GM19025 (cell line): Measurements from ENCODE around the gene CTCFL.

ENCODE experiments used
- ATAC-seq: cut with Tn5 transposase; IDR thresholded peaks from one replicate; pipeline ENCODE4 v1.9.1; 2021; ENCODE audit warnings: mild to moderate bottlenecking, low read depth, moderate library complexity; ENCODE audit not compliant: unreplicated experiment

The CTCFL gene

DNA sequence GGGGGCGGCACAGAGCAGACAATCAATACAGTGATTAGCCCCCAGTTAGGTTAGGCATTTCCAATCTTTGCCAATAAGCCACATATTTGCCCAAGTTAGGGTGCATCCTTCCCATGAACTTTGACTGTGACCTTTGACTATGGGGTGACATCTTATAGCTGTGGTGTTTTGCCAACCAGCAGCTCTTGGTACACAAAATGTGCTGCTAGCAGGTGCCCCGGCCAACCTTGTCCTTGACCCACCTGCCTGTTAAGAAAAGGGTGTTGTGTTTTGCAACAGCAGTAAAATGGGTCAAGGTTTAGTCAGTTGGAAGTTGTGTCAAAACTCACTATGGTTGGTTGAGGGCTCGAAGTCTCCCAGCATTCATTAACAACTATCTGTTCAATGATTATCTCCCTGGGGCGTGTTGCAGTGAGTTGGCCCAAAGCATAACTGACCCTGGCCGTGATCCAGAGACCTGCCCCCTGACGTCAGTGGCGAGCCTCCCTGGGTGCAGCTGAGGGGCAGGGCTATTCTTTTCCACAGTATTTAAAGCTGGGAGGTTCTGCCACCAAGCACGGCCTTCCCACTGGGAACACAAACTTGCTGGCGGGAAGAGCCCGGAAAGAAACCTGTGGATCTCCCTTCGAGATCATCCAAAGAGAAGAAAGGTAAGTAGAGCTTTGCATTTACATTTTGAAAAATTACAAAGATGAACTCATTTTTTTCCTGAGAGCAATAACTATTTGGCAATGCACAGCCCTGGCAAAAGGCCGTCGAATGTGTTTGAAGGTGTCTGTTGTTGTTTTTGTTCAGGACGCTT lies 35.8 kb upstream of the CTCFL start, which contains the start of gene PCK1:
Gene PCK1 (plus strand): TSS at position 557 of the 802 bp plus-strand sequence. CDS start 302 bp downstream, outside the sequence.
- no peak for ATAC-seq

DNA sequence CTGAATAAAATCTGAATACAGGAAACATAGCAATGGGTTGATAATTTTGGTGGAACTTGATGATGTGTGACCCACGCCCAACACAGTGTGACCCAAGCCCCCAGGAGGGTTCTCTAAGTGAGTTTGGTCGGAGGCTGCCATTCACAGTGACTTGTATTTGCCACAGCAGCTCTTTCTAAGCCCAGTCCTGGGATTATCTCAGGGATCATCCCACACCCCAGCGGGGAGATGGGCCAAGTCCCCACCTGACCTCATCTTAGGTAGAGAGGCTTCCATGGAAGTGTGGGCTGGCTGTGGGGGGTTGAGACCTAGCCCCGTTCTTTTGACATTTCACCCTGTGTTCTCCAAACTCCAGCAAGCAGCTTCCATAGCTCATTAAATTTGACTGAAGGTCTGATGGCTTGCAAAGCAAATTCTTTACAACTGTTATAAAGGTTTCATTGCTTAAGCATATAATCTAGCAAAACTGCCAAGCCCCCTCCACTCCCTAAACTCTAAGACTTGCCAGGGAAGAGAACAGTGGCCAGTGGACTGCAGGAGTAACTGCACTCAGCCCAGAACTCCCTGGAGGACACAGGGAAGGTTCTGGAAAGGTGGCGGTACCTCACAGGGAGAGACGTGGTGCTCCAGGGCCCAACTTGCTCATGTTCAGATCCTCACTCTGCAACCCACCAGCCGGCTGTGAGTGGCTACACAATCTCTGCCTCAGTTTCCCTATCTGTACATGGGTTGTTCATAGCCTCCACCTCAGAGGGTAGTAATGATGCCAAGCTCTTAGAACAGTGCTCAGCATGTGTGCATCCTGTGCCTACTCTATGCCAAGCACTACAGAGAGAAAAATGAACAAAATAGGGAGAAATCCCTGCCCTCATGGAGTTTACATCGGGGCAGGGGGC lies 35.0 kb upstream of the CTCFL start:
- no peak for ATAC-seq

DNA sequence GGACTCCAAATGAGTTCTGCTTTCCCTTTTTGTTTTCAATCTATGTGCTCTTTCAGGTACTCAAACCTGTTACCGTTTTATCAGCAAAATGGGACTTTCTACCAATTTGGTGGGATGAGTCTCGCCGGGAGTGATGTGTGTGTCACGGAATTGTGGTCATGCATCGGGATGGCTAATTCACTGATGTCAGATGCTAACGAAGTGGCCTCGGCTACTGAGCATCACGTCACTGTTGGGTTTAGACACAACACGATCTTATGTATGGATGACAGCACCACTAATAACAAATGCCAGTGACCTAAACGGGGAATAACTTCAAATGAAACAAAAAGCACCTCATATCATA lies 34.3 kb upstream of the CTCFL start:
- ATAC-seq: no peak

DNA sequence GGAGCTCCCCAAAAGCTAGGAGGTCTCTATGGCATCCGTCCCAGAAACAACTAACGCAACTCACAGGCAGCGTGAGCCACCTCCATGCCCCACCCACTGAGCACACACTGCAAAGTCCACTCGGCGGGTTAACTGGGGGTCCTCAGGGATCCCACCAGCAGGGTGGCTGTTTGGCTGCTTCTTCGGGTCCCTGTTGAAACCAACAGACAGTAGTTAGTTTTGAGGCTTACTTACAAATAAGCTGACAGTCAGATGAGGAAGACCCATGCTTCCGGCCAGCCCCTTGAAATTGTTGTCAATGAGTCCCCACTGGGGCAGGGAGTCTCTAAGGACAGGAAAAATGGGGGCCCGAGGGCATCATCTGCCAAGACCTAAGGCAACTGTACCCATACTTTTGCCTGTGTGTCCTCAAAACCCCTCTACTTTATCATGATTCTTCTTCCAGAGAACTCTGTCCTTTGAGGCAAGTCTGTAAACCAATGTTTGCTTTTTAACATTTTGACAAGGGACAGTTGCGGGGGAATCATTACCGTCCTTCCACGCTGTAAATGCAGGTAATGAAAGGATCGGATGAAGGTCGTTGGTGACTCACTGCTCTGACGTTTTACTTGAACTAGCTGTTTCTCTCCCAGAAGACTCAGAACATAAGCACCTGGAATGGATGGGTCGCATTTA lies 33.8 kb upstream of the CTCFL start:
- ATAC-seq: no peak

DNA sequence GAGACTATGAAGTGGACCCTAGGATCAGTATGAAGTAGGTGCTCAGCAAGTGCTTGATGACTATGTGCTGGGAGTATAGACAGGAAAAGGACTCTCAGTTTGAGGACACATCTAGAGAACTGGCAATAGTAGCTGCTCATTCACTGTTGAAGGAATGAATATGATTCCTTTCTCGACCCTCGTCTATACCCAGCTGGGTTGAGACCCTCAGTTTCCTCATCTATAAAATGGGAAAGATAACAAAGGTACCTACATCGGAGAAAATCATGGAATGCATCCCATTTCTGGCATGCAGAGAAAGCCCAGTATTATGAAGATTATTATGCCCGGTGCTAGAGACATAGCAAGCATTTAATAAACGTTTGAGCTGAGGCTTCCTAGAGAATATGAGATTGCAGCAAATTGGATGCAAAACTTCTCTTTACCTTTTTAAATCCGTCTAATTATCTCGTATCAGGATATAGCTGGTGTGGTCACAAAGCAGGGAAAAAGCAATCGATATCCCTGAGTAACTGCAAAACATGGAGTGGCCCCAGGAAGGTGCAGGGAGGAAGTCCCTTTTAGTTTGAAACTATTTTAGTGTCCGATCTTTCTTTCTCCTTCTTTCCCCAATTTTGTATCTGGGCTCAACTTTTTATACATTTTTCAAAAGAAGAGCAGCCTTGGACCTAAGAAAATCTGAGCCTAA lies 33.1 kb upstream of the CTCFL start:
- ATAC-seq: no peak

DNA sequence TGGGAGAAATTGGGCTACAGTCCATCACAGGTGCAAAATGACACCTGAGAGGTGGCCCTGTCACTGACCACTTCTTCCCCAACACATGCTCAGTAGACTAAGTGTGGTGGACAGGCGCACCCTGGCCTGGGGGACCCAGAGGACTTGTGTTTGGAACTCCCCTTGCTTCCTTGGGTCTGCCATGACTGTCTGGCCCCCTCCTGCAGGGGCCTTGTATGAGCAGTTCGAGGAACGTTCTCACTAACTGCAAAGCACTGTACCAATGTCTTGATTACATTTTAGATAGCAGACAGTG lies 32.0 kb upstream of the CTCFL start:
- no peak for ATAC-seq

DNA sequence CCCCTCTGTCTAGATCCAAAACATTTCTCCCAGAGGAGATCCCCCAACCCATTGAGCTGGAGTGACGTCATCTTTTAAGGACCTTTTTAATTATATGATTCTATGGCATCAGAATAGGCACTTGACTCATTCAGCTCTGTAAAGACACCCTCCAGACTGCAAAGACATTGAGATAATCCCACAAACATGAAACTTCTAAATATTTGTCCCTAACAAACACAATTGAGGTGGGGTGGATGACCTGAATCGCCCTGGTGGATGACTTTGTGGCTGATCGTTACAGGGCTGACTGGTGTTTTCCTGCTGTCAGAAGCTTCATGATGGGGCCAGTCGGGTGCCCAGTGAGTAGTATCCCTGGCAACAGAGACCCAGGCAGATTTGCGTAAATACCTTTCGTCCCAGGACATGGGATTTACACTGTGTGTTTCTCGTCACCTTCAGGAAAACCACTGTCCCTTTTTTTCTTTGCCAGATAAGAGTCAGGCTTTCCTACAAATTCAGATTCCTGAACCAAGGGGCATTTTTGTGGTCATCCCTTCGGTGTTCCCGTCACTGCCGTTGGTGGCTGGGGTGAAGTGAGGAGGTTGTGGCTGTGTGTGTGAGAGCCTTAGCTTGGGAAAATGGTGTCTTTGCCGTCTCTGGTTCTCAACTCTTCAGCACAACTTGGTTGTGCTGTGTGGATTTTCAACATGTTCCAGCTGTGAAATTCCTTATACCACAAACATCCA lies 30.7 kb upstream of the CTCFL start:
- ATAC-seq: no peak

DNA sequence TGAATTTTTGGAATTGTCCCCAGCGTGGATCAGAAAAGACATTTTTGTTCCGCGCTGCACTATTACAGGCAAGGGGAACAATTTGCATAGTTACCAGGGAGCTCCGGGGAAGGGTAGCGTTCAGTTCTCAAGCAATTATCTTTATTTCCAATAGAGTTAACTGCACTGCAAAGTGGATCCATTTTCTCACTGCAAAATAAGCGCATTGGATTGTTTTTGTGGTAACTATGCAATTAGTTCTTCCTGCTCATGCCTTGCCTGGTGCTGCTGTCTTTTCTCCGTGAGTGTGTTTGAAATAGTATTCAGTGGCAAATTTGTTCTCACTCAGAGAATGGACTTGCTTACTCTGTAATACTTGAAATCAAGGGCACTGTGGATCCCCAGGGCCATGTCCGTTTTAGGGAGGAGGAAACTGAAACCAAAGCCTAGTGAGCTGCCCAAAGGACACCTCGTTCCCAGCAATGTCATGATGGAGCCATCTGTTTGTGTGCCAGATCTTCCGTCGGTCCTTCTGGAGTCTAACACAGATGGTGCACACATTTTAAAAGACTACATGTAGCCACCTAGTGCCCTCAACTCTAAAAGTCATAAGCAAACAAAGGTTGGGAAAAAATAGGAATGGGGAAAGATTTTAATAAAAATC lies 28.6 kb upstream of the CTCFL start:
- no peak for ATAC-seq

DNA sequence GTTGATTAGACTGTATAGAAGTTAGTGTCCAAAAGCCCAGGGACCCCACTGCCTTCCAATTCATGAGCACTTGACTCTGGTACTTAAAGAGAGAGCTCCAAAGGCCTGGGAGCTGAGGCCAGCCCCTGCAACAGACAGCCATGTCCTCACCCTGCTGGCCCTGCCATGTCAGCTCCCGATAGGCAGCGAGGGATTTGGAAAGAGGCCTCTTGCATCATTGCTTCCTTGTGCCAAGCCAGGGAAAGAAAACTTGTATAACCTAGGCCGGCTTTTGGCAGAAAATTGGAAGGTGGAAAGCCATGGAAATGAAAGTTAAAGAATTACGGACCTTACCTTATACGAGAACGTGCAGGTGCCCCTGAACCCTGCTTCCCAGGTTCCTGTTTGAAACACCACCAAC lies 27.5 kb upstream of the CTCFL start:
- ATAC-seq: no peak

DNA sequence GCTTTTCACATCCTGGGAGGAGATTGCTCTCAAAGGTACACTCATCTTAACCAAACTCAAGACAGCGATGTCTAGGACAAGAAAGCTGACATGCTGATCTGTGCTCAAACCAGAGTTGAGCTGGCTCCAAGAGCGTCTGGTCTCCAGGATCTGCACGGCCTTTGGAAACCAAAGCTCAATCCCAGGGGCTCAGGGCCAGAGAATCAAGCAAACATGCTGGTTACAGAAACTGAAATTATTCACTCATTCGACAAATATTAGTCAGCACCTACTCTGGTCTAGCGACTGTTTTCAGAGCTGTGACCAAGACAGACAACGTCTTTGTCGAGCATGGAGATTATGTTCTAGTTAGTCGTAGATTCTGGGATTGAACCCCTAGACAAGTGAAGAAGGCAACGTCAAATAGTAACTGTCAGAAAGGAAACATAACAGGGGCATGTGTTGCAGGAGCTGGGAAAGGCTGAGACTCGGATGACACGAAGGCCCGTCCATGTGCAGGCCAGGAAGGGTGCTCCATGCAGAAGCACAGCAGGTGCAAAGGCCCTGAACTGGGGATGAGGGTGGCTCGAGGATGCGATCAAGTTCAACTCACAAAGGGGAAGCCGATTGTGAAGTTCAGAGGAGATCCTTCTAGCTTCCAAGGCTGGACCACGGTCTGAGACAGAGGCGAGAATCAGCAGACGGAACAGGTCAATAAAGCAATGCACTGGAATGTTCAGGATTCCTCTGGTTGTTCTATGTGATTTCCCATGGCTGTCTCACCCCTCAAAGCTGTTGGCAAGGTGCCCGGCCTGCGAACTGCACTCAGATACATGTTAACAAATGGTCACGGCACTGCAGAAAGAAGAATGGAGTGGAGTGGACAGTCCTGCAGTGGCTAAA lies 23.5 kb upstream of the CTCFL start:
- no peak for ATAC-seq

DNA sequence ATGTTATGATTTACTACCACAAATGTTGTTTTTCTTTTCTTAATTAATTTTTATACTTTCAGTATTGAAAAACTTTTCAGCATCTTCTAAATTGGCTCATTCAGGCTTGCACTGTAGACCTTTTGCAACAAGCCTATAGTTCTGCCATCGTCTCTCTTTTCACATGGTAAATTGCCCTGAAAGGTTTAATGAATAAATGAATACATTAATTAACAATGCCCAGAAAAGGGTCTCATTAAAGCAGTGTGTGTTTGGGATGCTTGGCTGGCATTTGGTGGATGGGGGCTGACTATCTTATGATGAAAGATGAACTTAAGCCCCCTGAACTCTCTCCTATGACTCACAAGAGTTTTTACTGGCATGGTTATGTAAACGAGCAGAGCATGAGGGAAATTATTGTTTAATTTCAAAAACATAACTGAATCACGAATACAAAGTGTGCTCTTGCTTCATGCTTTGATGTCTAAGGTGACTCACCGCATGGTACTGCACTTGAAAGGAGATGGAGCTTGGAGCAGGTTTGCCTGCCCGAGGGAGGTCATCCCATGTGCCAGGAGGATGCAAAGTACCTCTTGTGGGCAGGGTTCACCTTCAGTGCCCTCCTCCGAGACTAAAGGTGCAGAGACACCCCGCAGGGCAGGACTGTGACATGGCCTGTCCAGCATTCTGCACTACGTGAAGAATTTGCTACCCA lies 22.2 kb upstream of the CTCFL start:
- ATAC-seq: no peak

DNA sequence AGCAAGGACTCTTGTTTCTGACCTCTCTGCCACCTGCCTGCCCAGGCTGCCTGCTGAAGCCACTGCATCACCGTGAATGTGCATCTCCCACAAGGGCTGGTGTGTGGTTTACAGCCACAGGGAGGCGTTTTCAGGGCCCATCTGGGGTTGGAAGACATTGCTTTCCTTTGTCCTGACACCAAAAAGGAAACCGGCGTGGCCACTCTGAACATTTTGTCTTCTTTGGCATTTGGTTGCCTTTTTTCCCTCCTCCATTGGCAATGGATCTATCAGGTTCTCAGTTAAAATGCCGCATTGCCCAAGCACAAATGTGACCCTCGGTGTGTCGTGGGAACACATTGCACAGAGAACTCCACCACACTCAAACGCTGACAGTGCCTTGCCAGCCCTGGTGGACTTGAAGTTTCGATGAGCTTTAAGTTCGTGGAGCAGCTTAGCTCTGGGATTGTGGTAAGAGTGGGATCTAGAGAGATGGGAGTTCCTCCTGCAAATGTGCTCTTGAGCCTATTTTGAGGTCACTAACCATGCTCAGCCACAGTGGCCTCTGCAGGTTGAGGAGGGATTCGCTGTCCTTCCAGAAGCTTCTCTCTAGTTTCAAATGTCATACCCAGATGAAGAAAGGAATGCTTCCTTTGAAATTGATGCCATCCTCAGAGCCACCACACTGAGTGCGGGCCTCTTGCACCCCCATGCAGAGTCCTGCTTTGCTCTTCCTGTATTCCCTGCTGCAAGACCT lies 21.2 kb upstream of the CTCFL start:
- ATAC-seq: no peak

DNA sequence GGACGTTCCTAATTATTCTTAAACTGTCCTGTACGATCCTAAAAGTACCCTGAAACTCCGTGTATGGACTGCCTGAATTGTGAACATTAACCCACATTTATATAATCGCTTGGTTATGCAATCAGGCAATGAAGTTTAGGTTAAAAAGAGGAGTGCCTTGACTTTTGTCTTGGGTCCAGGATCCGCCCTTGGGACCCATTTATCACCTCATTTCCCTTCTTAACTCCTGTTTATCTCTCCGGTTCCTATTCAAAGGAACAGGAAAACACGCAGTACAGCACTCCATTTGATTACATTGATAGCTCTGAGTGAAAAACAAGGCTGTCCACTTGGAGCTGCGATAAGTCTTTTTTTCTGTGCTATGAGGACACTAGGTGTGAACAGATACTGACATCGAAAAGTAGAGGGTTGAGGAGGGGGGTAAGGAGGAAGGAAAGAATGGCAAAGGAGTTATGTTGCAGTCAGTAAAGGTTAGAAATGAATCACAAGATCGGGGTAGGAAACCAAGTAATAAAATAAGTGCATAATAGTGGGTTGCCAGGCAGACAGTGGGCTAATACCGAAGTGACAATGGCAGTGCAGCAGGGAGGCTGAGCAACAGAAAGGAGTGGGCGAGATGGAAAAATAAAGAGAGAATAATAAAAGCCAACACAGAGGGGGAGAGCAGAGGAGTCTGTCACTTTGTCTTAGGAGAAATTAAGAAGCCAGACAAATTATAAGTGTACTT lies 20.1 kb upstream of the CTCFL start:
- no peak for ATAC-seq

DNA sequence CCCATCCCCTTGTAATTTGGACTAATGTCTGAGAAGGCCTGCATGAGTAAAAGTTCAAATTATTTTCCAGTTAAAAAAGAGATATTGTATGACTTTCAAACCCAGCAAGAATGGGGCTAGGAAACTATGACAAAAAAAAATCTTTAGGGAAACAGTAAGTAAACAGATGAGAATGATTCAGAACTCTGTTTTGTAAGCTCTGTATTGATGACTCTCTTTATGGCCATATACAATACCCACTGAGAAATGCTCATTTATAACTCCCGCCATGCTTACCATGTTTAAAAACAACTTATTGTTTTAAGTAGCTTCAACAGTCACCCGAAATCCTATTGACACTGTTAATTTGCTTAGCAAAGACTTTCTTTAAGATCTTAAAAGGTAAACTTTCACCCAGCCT lies 18.8 kb upstream of the CTCFL start:
- no peak for ATAC-seq

DNA sequence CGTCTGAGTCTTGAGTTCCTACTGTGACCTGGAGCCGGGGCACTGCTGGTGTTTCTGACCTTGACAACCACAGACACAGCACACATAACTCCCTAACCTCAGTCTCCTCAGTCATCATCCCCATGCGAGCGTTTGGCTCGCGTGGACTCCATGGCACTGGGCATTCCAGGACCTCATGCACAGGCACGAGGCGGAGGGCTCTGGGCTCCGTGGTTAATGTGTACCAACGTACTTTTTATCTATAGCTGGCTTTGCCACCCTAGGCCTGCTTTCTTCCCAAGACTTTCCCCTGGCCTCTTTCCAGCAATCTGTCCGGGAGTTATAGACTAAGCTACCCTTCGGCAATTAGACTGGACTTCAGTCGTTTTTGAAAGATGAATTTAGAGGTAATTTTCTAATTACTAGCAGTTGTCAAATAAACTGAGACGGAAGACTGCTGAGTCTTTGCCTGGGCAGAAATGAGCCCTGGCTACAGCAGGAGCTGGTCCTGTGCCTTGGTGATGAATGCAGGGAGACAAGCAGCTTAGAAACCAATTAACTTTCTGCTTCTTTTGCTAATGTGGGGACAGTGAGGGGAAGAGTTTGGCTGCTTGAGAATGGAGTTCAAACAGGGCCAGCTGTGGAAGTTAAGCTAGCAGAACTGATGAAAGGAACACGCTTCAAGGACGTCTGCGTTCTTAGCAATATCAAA lies 16.1 kb upstream of the CTCFL start:
- no peak for ATAC-seq

DNA sequence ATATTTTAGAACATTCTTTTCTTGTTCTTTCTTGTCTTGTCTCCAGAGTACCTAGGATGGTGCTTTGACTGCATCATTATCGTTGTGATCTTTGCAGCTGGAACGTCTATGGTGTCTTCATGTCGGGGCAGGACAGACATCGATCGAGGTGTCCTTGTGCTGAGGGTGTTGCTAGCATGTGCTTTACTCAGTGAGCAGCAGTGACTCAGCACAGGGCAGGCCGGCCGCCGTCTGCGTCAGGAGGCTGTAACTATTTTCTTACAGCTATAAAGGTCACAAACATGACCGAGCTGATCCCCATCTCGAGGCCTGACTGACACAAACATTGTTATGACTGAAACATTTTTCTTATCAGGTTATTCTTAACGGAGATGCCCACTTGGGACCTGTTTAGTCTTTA lies 14.9 kb upstream of the CTCFL start:
- no peak for ATAC-seq
